Type B pancreatic cell (in vitro differentiated cells): ENCODE measurements around the gene PM20D1. TPM values are rescaled to one million over a fixed set of nuclear protein-coding genes. Genes with fewer than 3 reads are reported as not detected.

ENCODE experiments used
- DNase-seq: peaks from one replicate; pipeline ENCODE4 v3.0.0; 2021; ENCODE audit warnings: mixed read lengths; ENCODE audit not compliant: unreplicated experiment; ENCODE audit errors: extremely low spot score
- H3K27ac Mint-ChIP-seq: 2 replicates; pipeline ENCODE4 v1.8.0; 2021; ENCODE audit warnings: mild to moderate bottlenecking, mixed read lengths
- H3K27me3 Mint-ChIP-seq: 2 replicates; pipeline ENCODE4 v1.8.0; 2021; ENCODE audit warnings: mixed read lengths
- H3K36me3 Mint-ChIP-seq: 2 replicates; pipeline ENCODE4 v1.8.0; 2021; ENCODE audit warnings: mixed read lengths
- H3K4me1 Mint-ChIP-seq: one replicate; pipeline ENCODE4 v1.8.0; 2021; ENCODE audit warnings: mixed read lengths; ENCODE audit not compliant: unreplicated experiment
- H3K4me3 Mint-ChIP-seq: 2 replicates; pipeline ENCODE4 v1.8.0; 2021; ENCODE audit warnings: mild to moderate bottlenecking, mixed read lengths
- H3K9me3 Mint-ChIP-seq: 2 replicates; pipeline ENCODE4 v1.8.0; 2021; ENCODE audit warnings: mixed read lengths
- CTCF ChIP-seq: fragments of 200-600 bp; sonication (generic); conservative IDR thresholded peaks from 2 replicates; pipeline ENCODE4 v1.5.0; 2021; ENCODE audit warnings: antibody characterized with exemption, mild to moderate bottlenecking
- total RNA-seq: library from RNA; stranded (reverse); gene quantifications from 2 replicates; pipeline ENCODE4 v1.2.1, GENCODE V29; 2021; ENCODE audit warnings: low replicate concordance

PM20D1 gene
- total RNA-seq, 1 donor from 2014 or later, result not detected

- DNase-seq, result no peak
Observed at GRCh38 chr1:205783904-205784303, 66.0 kb downstream of the PM20D1 start.

GRCh38 chr1:205783433-205783795, 66.5 kb downstream of the PM20D1 start:
- Mint-ChIP-seq H3K27me3 (no peaks in the 10 kb centered on the region), H3K4me3 (no peak overlapping the region), H3K36me3 (no peaks in the 10 kb centered on the region), H3K4me1 (no peaks in the 10 kb centered on the region), H3K9me3 (no peaks in the 10 kb centered on the region), H3K27ac (no peak overlapping the region)
- TF ChIP-seq CTCF, result no peak
- DNase-seq, result no peak

More at GRCh38 chr1:205783904-205784303, 66.0 kb downstream of the PM20D1 start:
- Mint-ChIP-seq H3K27me3 (no peaks in the 10 kb centered on the region), H3K27ac (no peak overlapping the region), H3K4me3 (no peak overlapping the region), H3K4me1 (no peaks in the 10 kb centered on the region), H3K36me3 (no peaks in the 10 kb centered on the region), H3K9me3 (no peaks in the 10 kb centered on the region)
- no peak for TF ChIP-seq CTCF

GRCh38 chr1:205782627-205783432, 67.1 kb downstream of the PM20D1 start:
- H3K4me1 Mint-ChIP-seq, result no peaks in the 10 kb centered on the region
- no peaks in the 10 kb centered on the region for H3K36me3 Mint-ChIP-seq
- no peaks in the 10 kb centered on the region for H3K9me3 Mint-ChIP-seq
- H3K4me3 Mint-ChIP-seq, result no peak overlapping the region
- no peak overlapping the region for H3K27ac Mint-ChIP-seq
- no peaks in the 10 kb centered on the region for H3K27me3 Mint-ChIP-seq
- TF ChIP-seq CTCF, result no peak
- no peak for DNase-seq

GRCh38 chr1:205780335-205780734, 69.6 kb downstream of the PM20D1 start:
- peaks cover 4% of the 10 kb centered on the region for H3K4me1 Mint-ChIP-seq
- no peak for TF ChIP-seq CTCF
- H3K36me3 Mint-ChIP-seq, result no peaks in the 10 kb centered on the region
- no peak overlapping the region for H3K4me3 Mint-ChIP-seq
- H3K27me3 Mint-ChIP-seq, result peaks cover 2% of the 10 kb centered on the region
- no peak for DNase-seq
- H3K27ac Mint-ChIP-seq, result no peak overlapping the region
- no peaks in the 10 kb centered on the region for H3K9me3 Mint-ChIP-seq

Other genes with a start within 250 kb of the PM20D1 start
- 20.9 and 27.6 TPM in 2 replicates for gene ELK4, start 218.1 kb downstream of the PM20D1 start, total RNA-seq
- gene SLC45A3, start 169.6 kb downstream of the PM20D1 start, total RNA-seq, result 3.9 and 4.2 TPM in 2 replicates
- 185 and 340 TPM in 2 replicates for gene NUCKS1, start 100.0 kb downstream of the PM20D1 start, total RNA-seq
- 13.6 and 22.5 TPM in 2 replicates for gene RAB29, start 74.7 kb downstream of the PM20D1 start, total RNA-seq
- 11.7 and 25.9 TPM in 2 replicates for gene SLC41A1, start 36.9 kb downstream of the PM20D1 start, total RNA-seq
- gene SLC26A9, start 93.3 kb upstream of the PM20D1 start, total RNA-seq, result 0.45 and 2.5 TPM in 2 replicates
- gene RAB7B, start 153.3 kb upstream of the PM20D1 start, total RNA-seq, result 0.26 and 0.82 TPM in 2 replicates
- gene CTSE, start 173.8 kb upstream of the PM20D1 start, total RNA-seq, result 28.6 and 42.0 TPM in 2 replicates
- gene RHEX, start 203.0 kb upstream of the PM20D1 start, total RNA-seq, result not detected in 2 replicates